Stomach (tissue), 9 donors: Measurements from ENCODE around the gene PP2D1. TPM values are rescaled to one million over a fixed set of nuclear protein-coding genes. Genes with fewer than 3 reads are reported as not detected.

Experiments used
- DNase-seq, 2 donors: peaks; one replicate each; pipeline versions ENCODE4 v3.0.0 to v3.0.0-alpha.2; 2013 to 2019
- H3K27ac ChIP-seq, 5 donors: fragments of 200-600 bp in 4 of 5; sonication (generic) in 4 of 5; one replicate each; pipeline ENCODE4 v1.5.1; 2013 to 2019; ENCODE audit warnings: mild to moderate bottlenecking in 1 of 5, moderate library complexity in 1 of 5
- H3K27me3 ChIP-seq, 3 donors: fragments of 200-600 bp; sonication (generic); one replicate each; pipeline ENCODE4 v1.5.1; 2017 to 2019; ENCODE audit warnings: mixed run types in 1 of 3
- H3K36me3 ChIP-seq, 4 donors: fragments of 200-600 bp; sonication (generic); 1 replicate in 3 of 4; 2 replicates in 1 of 4; pipeline ENCODE4 v1.5.1; 2016 to 2019
- H3K4me1 ChIP-seq, 4 donors: fragments of 200-600 bp; sonication (generic); one replicate each; pipeline ENCODE4 v1.5.1; 2016 to 2019
- H3K4me3 ChIP-seq, 4 donors: fragments of 200-600 bp; sonication (generic) in 3 of 4; one replicate each; pipeline ENCODE4 v1.5.1; 2016 to 2019; ENCODE audit warnings: mild to moderate bottlenecking in 1 of 4
- H3K9me3 ChIP-seq, 4 donors: fragments of 200-600 bp; sonication (generic); one replicate each; pipeline ENCODE4 v1.5.1; 2016 to 2019
- EP300 ChIP-seq: sonication (generic); formaldehyde crosslinking; IDR thresholded peaks from one replicate; pipeline ENCODE4 v1.6.1; 2017; ENCODE audit warnings: antibody characterized with exemption
- POLR2A ChIP-seq, 4 donors: fragments of 450-650 bp; IDR thresholded peaks; one replicate each; pipeline ENCODE4 v1.6.1; 2016; ENCODE audit warnings: antibody characterized with exemption in 4 of 4, control low read depth in 2 of 4, mild to moderate bottlenecking in 1 of 4, moderate library complexity in 1 of 4
- POLR2AphosphoS5 ChIP-seq, 3 donors: sonication (generic); formaldehyde crosslinking; IDR thresholded peaks; one replicate each; pipeline ENCODE4 v1.6.1; 2016; ENCODE audit warnings: antibody characterized with exemption in 3 of 3
- WGBS, 5 donors: extraction: QIAGEN DNeasy Blood & Tissue Kit in 3 of 5; methylation state at CpG; one replicate each; pipeline versions ENCODE4 v1.1.5 to v1.1.7; 2013 to 2018; 5-methylcytosine and 5-hydroxymethylcytosine counted together
- intact Hi-C: fragments of 100-400 bp; cut with DNase I; formaldehyde crosslinking; loops from one replicate; pipeline ENCODE4 v1.15.1; 2023; ENCODE audit warnings: low total_unique reads
- polyA plus RNA-seq, 3 donors: library from polyadenylated mRNA; stranded (reverse); fragments of 200-250 nt; gene quantifications; one replicate each; pipeline ENCODE4 v1.2.3, GENCODE V29; 2013
- total RNA-seq, 5 donors: library from RNA; depleted of rRNA; stranded (reverse); fragments of >200 nt; gene quantifications; one replicate each; pipeline versions ENCODE4 v1.1.0 to v1.2.3, GENCODE V29; 2014 to 2016
- TF ChIP-seq, protein P1 (sequence below), 7 experiments: fragments of 450-650 bp in 4 of 7; fragments of 200-600 bp in 3 of 7; sonication (generic) in 3 of 7; IDR thresholded peaks; one replicate each; pipeline ENCODE4 v1.5.1; 2016 to 2019; ENCODE audit warnings: antibody characterized with exemption in 7 of 7, control low read depth in 2 of 7, mild to moderate bottlenecking in 1 of 7
- donor health status: healthy with polysubstance abuse.
- donor health status: Bipolar disorder and iron deficiency.
- donor health status: healthy.

The PP2D1 gene
- total and polyA plus RNA-seq, 8 donors = not detected

DNA sequence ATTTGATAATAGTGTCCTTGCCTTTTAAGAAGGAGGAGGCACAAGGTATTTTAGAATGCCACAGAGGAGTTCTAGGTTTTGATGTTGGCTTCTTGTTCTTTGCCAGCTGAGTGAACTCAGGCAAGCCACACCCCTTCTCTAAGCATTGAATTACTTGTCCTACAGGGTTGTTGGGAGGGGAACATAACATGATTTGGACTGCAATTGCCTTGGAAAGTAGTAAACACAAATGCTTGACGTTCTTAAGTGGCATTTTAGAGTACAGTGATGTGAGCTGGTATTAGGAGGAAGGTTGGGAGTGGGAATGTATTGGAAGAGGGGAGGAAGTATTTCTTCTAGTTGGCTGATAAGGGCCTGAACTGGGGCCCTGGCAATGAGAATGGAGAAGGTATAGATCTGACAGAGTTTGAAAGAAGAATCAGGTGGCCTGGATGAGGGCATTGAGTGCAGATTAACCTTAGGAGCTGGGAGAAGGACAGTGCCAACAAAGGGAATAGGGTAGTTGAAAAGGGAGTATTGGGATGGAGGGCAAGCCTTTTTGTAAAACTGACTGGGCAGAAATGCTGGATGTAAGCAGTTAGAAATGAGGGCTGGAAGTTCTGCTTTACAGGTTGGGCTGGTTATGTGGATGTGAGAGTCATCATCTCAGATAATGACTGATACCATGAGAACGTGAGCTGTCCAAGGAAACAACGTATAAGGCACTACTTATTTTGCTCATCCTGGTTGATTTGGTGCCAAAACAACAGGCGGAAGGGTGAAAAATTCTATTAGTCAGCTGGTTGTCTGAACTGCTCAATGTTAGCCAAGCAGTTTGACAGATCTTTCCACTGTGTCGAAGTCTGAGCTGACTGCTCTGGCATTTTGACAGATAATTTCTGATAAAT is 44.9 kb upstream of the PP2D1 start:
- intact Hi-C loops = no loop called here
- no peaks in the 10 kb centered on the region for H3K27me3 ChIP-seq
- 8 to 21% (median 10%) methylated on average over 5 of the region's 5 CpGs for WGBS, 5 donors
- H3K4me1 ChIP-seq = peaks cover 32 to 63% (median 53%) of the 10 kb centered on the region in 4 donors
- H3K36me3 ChIP-seq = no peaks in the 10 kb centered on the region
- no peak for DNase-seq
- H3K9me3 ChIP-seq = no peaks in the 10 kb centered on the region
- no peak overlapping the region for H3K4me3 ChIP-seq
- H3K27ac ChIP-seq = peak overlapping the region; percentile 3 to 79 (median 66)
- peak in 1 of 3 donors; percentile 45 for TF ChIP-seq POLR2AphosphoS5 (IDR thresholded peaks at IDR 0.05)
- TF ChIP-seq EP300 = no peak
- TF ChIP-seq, protein P1, sequence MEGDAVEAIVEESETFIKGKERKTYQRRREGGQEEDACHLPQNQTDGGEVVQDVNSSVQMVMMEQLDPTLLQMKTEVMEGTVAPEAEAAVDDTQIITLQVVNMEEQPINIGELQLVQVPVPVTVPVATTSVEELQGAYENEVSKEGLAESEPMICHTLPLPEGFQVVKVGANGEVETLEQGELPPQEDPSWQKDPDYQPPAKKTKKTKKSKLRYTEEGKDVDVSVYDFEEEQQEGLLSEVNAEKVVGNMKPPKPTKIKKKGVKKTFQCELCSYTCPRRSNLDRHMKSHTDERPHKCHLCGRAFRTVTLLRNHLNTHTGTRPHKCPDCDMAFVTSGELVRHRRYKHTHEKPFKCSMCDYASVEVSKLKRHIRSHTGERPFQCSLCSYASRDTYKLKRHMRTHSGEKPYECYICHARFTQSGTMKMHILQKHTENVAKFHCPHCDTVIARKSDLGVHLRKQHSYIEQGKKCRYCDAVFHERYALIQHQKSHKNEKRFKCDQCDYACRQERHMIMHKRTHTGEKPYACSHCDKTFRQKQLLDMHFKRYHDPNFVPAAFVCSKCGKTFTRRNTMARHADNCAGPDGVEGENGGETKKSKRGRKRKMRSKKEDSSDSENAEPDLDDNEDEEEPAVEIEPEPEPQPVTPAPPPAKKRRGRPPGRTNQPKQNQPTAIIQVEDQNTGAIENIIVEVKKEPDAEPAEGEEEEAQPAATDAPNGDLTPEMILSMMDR (IDR thresholded peaks at IDR 0.05) = no peak
- no peak for TF ChIP-seq POLR2A (IDR thresholded peaks at IDR 0.05)

DNA sequence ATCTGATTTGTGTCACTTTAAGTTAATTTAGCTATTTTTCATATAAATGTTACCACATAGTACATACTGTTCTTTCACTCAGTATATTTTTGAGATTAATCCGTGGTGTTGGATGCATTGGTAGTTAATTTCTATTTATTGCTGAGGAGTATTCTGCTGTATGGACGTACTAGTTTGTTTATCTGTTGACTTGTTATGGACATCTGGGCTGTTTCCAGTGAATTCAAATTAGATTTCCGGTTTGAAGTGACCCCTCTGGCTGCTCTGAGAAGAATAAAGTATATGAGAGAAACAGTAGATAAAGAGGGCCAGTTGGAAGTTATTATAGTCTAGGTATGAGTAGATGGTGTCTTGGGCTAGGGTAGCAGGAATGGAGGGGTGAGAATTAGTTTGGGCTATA is 43.8 kb upstream of the PP2D1 start:
- H3K36me3 ChIP-seq = no peaks in the 10 kb centered on the region
- no peaks in the 10 kb centered on the region for H3K27me3 ChIP-seq
- H3K4me1 ChIP-seq = peaks cover 32 to 62% (median 49%) of the 10 kb centered on the region in 4 donors
- no peak for DNase-seq
- intact Hi-C loops = no loop called here
- TF ChIP-seq, protein P1 (IDR thresholded peaks at IDR 0.05) = no peak
- no peak for TF ChIP-seq POLR2AphosphoS5 (IDR thresholded peaks at IDR 0.05)
- no peak for TF ChIP-seq EP300
- TF ChIP-seq POLR2A (IDR thresholded peaks at IDR 0.05) = no peak
- H3K4me3 ChIP-seq = no peak overlapping the region
- no peaks in the 10 kb centered on the region for H3K9me3 ChIP-seq
- H3K27ac ChIP-seq = peak overlapping the region in 3 of 5 donors; percentile 8 to 79 (median 70)
- 53 to 70% (median 61%) methylated on average over 3 of the region's 3 CpGs for WGBS, 5 donors

DNA sequence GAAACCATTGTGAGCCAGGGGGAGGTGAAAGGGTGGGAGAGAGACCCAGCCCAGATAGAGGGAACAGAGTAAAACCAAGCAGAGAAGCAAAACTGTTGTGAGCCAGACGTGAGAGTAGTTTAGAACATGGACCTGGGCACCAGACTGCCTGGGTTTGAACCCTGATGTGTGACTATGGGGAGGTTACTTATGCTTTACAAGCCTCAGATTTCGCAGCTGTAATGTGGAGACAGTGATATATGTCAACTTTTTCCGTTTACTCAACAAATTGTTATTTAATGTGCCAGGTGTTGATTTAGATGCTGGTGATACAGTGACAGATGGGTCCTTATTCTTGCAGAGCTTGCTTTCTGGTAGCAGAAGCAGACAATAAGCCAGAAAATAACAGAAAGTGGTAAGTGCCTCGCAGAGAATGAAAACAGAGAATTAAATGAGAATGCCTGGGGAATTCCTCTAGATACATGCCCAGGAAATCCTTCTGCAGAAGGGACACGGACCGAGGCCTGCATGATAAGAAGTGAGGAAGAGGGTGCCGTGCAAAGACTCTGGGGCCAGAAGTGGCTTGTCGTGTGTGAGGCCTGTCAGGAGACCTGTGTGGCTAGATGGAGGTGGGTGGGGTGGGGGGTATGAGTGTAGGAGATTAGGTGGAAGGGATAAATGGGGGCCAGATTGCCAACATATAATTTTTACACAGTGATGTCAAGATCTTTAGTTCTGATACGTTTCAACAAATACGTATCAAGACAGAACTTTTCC is 43.1 kb upstream of the PP2D1 start:
- intact Hi-C loops = no loop called here
- WGBS, 5 donors = 51 to 66% (median 57%) methylated on average over 10 of the region's 10 CpGs
- Histone ChIP-seq H3K27ac (peak overlapping the region in 4 of 5 donors; percentile 27 to 79 (median 54)), H3K27me3 (no peaks in the 10 kb centered on the region), H3K4me1 (peaks cover 32 to 56% (median 45%) of the 10 kb centered on the region in 4 donors), H3K36me3 (no peaks in the 10 kb centered on the region), H3K9me3 (no peaks in the 10 kb centered on the region), H3K4me3 (no peak overlapping the region)
- DNase-seq = no peak
- TF ChIP-seq POLR2A (IDR thresholded peaks at IDR 0.05) (no peak), POLR2AphosphoS5 (IDR thresholded peaks at IDR 0.05) (no peak), EP300 (no peak)
- TF ChIP-seq, protein P1 (IDR thresholded peaks at IDR 0.05) = no peak

DNA sequence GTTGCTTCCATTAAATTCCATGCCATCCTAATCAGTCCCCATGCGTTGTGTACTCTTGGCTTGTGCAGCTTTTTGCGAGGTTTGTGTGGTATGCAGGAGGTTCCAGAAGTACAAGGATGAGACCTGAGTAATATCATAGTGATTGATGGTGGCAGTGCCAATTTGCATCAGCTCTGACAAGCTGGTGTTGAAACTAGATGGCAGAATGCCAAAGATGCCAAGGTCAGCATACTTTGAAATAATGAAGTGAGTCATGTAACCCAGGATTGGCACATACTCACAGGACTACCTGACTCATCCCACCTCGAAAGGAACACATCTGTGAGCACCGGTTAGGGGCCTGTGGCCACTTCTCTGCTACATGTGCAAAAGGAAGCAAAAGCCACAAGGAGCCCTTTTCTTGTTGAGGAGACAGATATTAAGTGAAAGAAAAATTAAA is 42.5 kb upstream of the PP2D1 start:
- intact Hi-C loops = no loop called here
- DNase-seq = peak; percentile 62 to 67
- peak overlapping the region in 4 of 5 donors; percentile 27 to 79 (median 54) for H3K27ac ChIP-seq
- no peaks in the 10 kb centered on the region for H3K27me3 ChIP-seq
- 46 to 63% (median 57%) methylated on average over 4 of the region's 4 CpGs for WGBS, 5 donors
- no peak overlapping the region for H3K4me3 ChIP-seq
- TF ChIP-seq EP300 = no peak
- TF ChIP-seq POLR2AphosphoS5 (IDR thresholded peaks at IDR 0.05) = peak in 2 of 3 donors; percentile 64 to 82
- no peaks in the 10 kb centered on the region for H3K36me3 ChIP-seq
- H3K9me3 ChIP-seq = no peaks in the 10 kb centered on the region
- peaks cover 32 to 58% (median 47%) of the 10 kb centered on the region in 4 donors for H3K4me1 ChIP-seq
